Endothelial cell of umbilical vein (primary cell): ENCODE data around the gene MYO9B. TPM values are rescaled to one million over a fixed set of nuclear protein-coding genes. Genes with fewer than 3 reads are reported as not detected.

Experiments
- BruUV-seq: library from RNA; stranded (reverse); fragments of 400-500 nt; replicated peaks from 2 replicates; lab custom pipeline; 2021; lab: Mats Ljungman, UMichigan
- CTCF ChIA-PET: fragments of 300-600, 350-600 bp; sonication (Branson Sonifier 250); formaldehyde crosslinking; loops from one replicate; lab custom pipeline; 2021; ENCODE audit warnings: antibody characterized with exemption, inconsistent platforms; lab: Charles Lee
- POLR2A ChIA-PET: fragments of 300-600, 350-600 bp; sonication (Branson Sonifier 250); formaldehyde crosslinking; loops from one replicate; lab custom pipeline; 2021; ENCODE audit warnings: antibody characterized with exemption, inconsistent platforms; lab: Charles Lee
- DNase-seq: peaks from one replicate; pipeline ENCODE4 v3.0.0-alpha.2; 2011; ENCODE audit warnings: low read depth, low spot score
- FAIRE-seq: peaks from 2 replicates; lab custom pipeline; 2011; peaks lifted over from hg19 to GRCh38; lab: Jason Lieb, UNC
- H2AFZ ChIP-seq: 2 replicates; pipeline ENCODE4 v1.6.0; 2012; ENCODE audit warnings: low read depth, low read length, control low read depth, inconsistent platforms
- H3K27ac ChIP-seq: 2 replicates; pipeline ENCODE4 v1.5.1; 2011; ENCODE audit warnings: low read depth, mild to moderate bottlenecking, control low read depth, low read length, moderate library complexity; ENCODE audit not compliant: insufficient read depth
- H3K27me3 ChIP-seq, 2 experiments: 2 replicates each; pipeline versions ENCODE4 v1.6.0 to v1.6.1; 2011; ENCODE audit warnings: low read length in 2 of 2, mixed read lengths in 1 of 2; ENCODE audit not compliant: control insufficient read depth in 2 of 2, insufficient read depth in 2 of 2
- H3K36me3 ChIP-seq, 2 experiments: 2 replicates in 1 of 2; 3 replicates in 1 of 2; pipeline ENCODE4 v1.5.1; 2011; ENCODE audit warnings: low read length in 2 of 2, mild to moderate bottlenecking in 1 of 2, moderate library complexity in 1 of 2; ENCODE audit not compliant: control insufficient read depth in 2 of 2, insufficient read depth in 2 of 2; ENCODE audit errors: extremely low read depth in 1 of 2
- H3K4me1 ChIP-seq: 3 replicates; pipeline ENCODE4 v1.5.1; 2011; ENCODE audit warnings: mild to moderate bottlenecking, low read length; ENCODE audit not compliant: control insufficient read depth, insufficient read depth; ENCODE audit errors: extremely low read depth
- H3K4me2 ChIP-seq: 2 replicates; pipeline ENCODE4 v1.6.1; 2011; ENCODE audit warnings: low read length, control low read depth, mixed read lengths; ENCODE audit not compliant: insufficient read depth
- H3K4me3 ChIP-seq, 3 experiments: fragments of 200-600 bp in 1 of 3; sonication (generic), shearing (Covaris generic) in 1 of 3; replicated peaks in 1 of 3; 2 replicates each; pipeline ENCODE4 v1.5.1; 2011 to 2016; ENCODE audit warnings: control low read depth in 3 of 3, low read length in 3 of 3, mild to moderate bottlenecking in 2 of 3, inconsistent platforms in 1 of 3, low read depth in 1 of 3, moderate library complexity in 1 of 3; ENCODE audit not compliant: insufficient read depth in 1 of 3
- H3K79me2 ChIP-seq: 2 replicates; pipeline ENCODE4 v1.6.0; 2012; ENCODE audit warnings: low read length, inconsistent platforms; ENCODE audit not compliant: control insufficient read depth, insufficient read depth
- H3K9ac ChIP-seq: replicated peaks from 2 replicates; pipeline ENCODE3; 2011; ENCODE audit warnings: low read length, control low read depth; ENCODE audit not compliant: insufficient read depth; ENCODE audit errors: extremely low read depth
- H3K9me1 ChIP-seq: replicated peaks from 3 replicates; pipeline ENCODE4 v1.6.0; 2011; ENCODE audit warnings: mild to moderate bottlenecking, low read length; ENCODE audit not compliant: control insufficient read depth, insufficient read depth; ENCODE audit errors: extremely low read depth
- H3K9me3 ChIP-seq: replicated peaks from 2 replicates; pipeline ENCODE4 v1.5.1; 2012; ENCODE audit warnings: low read length, inconsistent platforms; ENCODE audit not compliant: control insufficient read depth, insufficient read depth
- H4K20me1 ChIP-seq: replicated peaks from 2 replicates; pipeline ENCODE3; 2011; ENCODE audit warnings: mild to moderate bottlenecking, low read length; ENCODE audit not compliant: control insufficient read depth, insufficient read depth; ENCODE audit errors: extremely low read depth
- CTCF ChIP-seq, 2 donors: IDR thresholded peaks; 1 replicate in 1 of 2; 2 replicates in 1 of 2; pipeline ENCODE4 v1.5.1; 2011; ENCODE audit warnings: low read length in 2 of 2, mild to moderate bottlenecking in 2 of 2, moderate library complexity in 2 of 2, control low read depth in 1 of 2, inconsistent platforms in 1 of 2, low read depth in 1 of 2; ENCODE audit not compliant: insufficient read depth in 1 of 2; ENCODE audit errors: extremely low read depth in 1 of 2
- GATA2 ChIP-seq: IDR thresholded peaks from 2 replicates; pipeline ENCODE4 v1.7.0; 2011; ENCODE audit warnings: low read depth, mild to moderate bottlenecking, moderate library complexity, mixed read lengths, low read length; ENCODE audit not compliant: insufficient read length, insufficient read depth
- MAX ChIP-seq: IDR thresholded peaks from 2 replicates; pipeline ENCODE4 v1.6.1; 2011; ENCODE audit not compliant: insufficient read depth, insufficient read length
- POLR2A ChIP-seq: IDR thresholded peaks from 2 replicates; pipeline ENCODE4 v1.6.1; 2012; ENCODE audit warnings: low read depth, mild to moderate bottlenecking, control low read depth, low read length
- POLR2AphosphoS5 ChIP-seq: IDR thresholded peaks from 2 replicates; pipeline ENCODE4 v1.6.1; 2012; ENCODE audit warnings: low read depth, mild to moderate bottlenecking, control low read depth, low read length, moderate library complexity; ENCODE audit not compliant: insufficient read depth
- dilution Hi-C: fragments of 300-500 bp; cut with MboI; formaldehyde crosslinking; loops from one replicate; pipeline ENCODE4 v1.15.0; 2019; ENCODE audit warnings: low sequenced_read_pairs; ENCODE audit not compliant: extremely low pct_ligation_motif_present
- intact Hi-C: fragments of 100-400 bp; cut with micrococcal nuclease; formaldehyde crosslinking; loops from one replicate; pipeline ENCODE4 v1.10.0; 2022
- polyA plus RNA-seq, 4 experiments: library from polyadenylated mRNA; depleted of rRNA in 3 of 4; stranded (reverse) in 3 of 4; unstranded in 1 of 4; fragments of >200 nt; gene quantifications; 2 replicates each; pipeline versions ENCODE4 v1.2.1 to v1.2.3, GENCODE V29; 2011 to 2012; ENCODE audit warnings: missing spikeins in 1 of 4
- total RNA-seq: library from RNA; stranded (reverse); gene quantifications from 2 replicates; pipeline ENCODE4 v1.2.3, GENCODE V29; 2021

Gene MYO9B
- total and polyA plus RNA-seq, 2 donors (not counting 3 experiments of a cell fraction or from before 2014, with no cell fraction given), result 64.4 to 119 TPM

GRCh38 chr19:17226002-17226933, 150.7 kb downstream of the MYO9B start, which contains the start of gene OCEL1:
Gene OCEL1, plus strand, starts transcription at chr19:17226226. Its CDS starts 22 bp downstream, at chr19:17226248.
- Histone ChIP-seq H3K36me3 (no peaks in the 10 kb centered on the region), H3K27me3 (no peaks in the 10 kb centered on the region), H3K9me1 (no peaks in the 10 kb centered on the region), H3K27ac (peak within 1 kb of the TSS; percentile 40), H4K20me1 (no peaks in the 10 kb centered on the region), H2AFZ (peak within 1 kb of the TSS; percentile 86), H3K9ac (peak within 1 kb of the TSS; percentile 62), H3K4me2 (peak within 1 kb of the TSS; percentile 77), H3K4me1 (peaks cover 5% of the 10 kb centered on the region), H3K79me2 (no peaks in the 10 kb centered on the region), H3K9me3 (no peaks in the 10 kb centered on the region), H3K4me3 (peak within 1 kb of the TSS; percentile 38 to 67 (median 53))
- ChIA-PET POLR2A (interaction anchor here (1.3 kb wide), 1 partner anchor 9 kb away, joined by 5 read pairs; no protein-coding TSS in a partner anchor), CTCF (interaction anchor here (0.7 to 1.3 kb wide), 4 partner anchors 9 to 66 kb away, joined by 3 to 6 read pairs (median 3); no protein-coding TSS in a partner anchor)
- dilution Hi-C loops, result no loop called here
- FAIRE-seq, result peak; percentile 93
- intact Hi-C loops, result loop anchor here (1.0 to 2.0 kb wide), 2 partner anchors 11 to 41 kb away; partner anchors contain the start of genes BABAM1 and USE1
- no TSS peak for BruUV-seq
- peak; percentile 98 for DNase-seq
- TF ChIP-seq CTCF (IDR thresholded peaks at IDR 0.05; ENCODE audit: extremely low read depth in 1 of 2, insufficient read depth in 1 of 2, low read depth in 1 of 2, low read length in 2 of 2) (no peak), GATA2 (no peak), POLR2AphosphoS5 (peak; percentile 90), MAX (peak; percentile 17), POLR2A (peak; percentile 85)
